ENCODE measurements around the gene GPRC5C.

- TF ChIP-seq CTCF (IDR thresholded peaks at IDR 0.05): no peak
- TF ChIP-seq POLR2A (IDR thresholded peaks at IDR 0.05): no peak
- TF ChIP-seq POLR2AphosphoS5 (IDR thresholded peaks at IDR 0.05): no peak
Measured at GRCh38 chr17:74394275-74394950, 37.5 kb upstream of the GPRC5C start.
